IPS DF 4.7 (cell line): Measurements from ENCODE around the gene VRK3.
"Not testable (repeated sequence)": the region's sequence is repeated elsewhere in the genome, so short reads cannot be mapped to it uniquely, and the experiment has no call there.

Experiments
- DNase-seq: peaks from one replicate; pipeline ENCODE4 v3.0.0-alpha.2; 2013; ENCODE audit warnings: low spot score; ENCODE audit errors: extremely low read depth

The VRK3 gene, protein sequence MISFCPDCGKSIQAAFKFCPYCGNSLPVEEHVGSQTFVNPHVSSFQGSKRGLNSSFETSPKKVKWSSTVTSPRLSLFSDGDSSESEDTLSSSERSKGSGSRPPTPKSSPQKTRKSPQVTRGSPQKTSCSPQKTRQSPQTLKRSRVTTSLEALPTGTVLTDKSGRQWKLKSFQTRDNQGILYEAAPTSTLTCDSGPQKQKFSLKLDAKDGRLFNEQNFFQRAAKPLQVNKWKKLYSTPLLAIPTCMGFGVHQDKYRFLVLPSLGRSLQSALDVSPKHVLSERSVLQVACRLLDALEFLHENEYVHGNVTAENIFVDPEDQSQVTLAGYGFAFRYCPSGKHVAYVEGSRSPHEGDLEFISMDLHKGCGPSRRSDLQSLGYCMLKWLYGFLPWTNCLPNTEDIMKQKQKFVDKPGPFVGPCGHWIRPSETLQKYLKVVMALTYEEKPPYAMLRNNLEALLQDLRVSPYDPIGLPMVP

DNA sequence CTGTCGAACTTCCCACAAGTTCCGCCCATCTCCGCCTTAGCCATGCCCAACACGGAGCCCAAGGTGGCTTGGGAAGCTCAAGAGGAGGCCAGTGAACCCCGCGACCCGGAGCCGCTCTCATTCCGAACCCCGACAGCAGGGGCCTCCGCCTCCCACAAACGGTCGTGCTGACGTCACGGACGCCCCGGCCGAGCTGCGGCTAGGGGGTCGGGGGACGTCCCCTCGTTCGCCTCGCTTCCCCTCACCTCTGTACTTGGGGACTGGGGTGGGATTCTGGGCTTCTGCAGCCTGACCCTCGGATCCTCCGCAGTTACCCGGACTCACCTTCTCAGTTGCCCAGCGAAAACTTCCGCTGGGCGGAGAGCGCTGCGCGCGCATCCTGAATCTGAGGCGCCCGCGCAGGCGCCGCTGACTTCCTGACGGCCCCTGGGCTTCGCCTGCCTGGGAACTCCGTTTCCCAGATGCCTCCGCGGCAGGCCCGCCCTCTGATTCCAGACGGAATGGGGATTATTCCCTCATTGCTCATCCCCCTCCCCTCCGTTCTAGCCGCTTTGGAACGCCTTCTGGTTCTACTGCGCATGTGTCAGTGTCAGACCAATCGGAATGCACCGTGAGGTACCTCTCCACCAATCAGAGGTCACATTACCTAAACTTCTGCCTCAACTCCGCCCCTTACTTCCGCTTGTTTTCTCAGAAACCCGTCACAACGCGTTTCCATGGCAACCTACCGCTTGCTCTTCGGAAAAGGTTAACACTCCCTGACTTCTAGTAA is at the start of gene VRK3:
TSS of gene VRK3 (minus strand) at position 351 of the 772 bp plus-strand sequence. CDS start 9,210 bp downstream, outside the sequence.
- DNase-seq: peak; percentile 99

DNA sequence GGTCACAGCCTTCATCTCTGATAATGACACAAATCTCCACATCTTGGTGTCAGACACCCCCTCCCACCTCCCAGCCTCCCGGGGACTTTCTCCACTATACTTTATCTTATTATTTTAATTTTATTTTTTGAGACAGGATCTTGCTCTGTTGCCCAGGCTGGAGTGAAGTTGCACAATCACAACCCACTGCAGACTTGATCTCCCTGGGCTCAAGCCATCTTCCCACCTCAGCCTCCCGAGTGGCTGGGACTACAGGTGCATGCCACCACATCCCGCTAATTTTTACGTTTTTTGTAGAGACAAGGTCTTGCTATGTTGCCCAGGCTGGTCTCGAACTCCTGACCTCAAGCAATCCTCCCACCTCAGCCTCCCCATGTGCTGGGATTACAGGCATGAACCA is 43.2 kb upstream of the VRK3 start:
- not testable (repeated sequence) for DNase-seq

DNA sequence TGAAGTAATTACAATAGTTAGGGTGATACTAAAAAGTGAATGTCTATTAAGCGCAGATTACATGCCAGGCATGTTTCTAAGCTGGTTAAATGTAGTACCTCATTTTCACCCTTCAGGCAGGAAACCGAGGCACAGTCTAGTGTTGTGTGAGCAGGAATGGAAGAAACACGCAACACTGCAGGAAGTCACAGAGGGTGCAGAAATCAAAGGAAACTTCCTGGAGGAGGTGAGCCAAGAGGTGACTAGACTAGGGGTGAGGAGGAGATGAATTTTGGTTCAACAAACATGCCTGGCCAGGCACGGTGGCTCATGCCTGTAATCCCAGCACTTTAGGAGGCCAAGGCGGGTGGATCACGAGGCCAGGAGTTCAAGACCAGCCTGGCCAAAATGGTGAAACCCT is 42.4 kb upstream of the VRK3 start:
- DNase-seq: no peak

DNA sequence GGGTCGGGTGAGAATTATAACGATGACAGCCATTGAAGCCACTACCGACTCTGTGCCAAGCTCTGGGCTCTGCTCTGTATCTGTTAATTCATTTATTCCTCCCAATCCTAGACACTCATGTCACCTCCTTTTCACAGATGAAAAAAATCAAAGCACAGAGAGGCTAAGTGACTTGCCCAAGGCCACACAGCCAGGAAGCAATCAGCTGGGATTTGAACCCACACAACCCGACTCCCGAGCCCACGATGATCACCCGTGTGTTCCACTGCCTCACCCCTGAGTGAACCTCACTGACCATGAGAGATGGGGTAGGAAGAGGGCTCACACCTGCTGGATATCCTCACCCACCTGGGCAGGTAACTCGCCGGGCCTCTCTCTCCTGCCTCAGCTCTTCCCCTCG is 40.8 kb upstream of the VRK3 start:
- no peak for DNase-seq

DNA sequence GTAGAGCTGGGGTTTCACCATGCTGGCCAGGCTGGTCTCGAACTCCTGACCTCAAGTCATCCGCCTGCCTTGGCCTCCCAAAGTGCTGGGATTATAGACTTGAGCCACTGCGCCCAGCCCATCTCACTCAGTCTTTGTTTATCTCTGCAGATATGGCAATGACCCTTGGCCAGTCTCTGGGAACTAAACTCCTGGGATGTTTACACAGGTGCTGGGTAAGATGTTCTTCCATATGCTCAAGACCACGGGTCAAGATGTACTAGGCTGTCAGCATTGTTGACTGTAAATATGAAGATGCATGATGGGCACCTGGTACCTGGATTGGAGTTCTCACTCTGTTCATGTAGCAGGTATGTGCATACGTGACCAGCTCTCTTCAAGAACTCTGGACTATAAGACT is 36.5 kb upstream of the VRK3 start:
- DNase-seq: no peak

DNA sequence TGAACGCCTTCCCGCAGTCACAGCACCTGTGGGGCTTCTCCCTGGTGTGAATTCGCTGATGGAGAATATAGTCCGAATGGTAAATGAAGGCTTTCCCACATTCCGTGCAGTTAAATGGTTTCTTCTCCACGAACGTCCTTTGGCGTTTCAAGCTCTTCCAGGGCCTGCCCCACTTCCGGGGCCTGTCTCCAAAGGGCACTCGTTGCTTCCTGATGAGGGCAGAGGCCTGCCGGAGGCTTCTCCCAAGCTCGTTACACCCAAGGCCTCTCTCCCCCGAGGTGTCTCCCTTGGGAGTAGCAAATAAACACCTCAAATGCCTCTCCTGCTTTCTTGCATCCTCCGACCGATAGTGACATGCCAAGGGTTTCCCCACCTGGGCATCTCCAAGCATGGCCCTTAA is 34.9 kb upstream of the VRK3 start:
- DNase-seq: no peak

DNA sequence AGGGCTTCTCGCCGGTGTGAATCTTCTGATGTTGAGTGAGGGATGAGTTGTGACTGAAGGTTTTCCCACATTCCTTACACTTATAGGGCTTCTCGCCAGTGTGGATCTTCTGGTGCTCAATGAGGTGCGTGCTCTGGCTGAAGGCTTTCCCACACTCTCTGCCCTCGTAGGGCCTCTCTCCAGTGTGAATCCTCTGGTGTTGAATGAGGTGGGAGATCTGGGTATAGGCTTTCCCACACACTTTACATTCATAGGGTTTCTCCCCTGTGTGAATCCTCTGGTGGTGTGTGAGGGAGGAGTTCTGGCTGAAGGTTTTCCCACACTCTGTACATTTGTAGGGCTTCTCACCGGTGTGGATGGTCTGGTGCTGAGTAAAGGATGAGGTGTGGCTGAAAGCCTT is 33.9 kb upstream of the VRK3 start:
- DNase-seq: no peak

DNA sequence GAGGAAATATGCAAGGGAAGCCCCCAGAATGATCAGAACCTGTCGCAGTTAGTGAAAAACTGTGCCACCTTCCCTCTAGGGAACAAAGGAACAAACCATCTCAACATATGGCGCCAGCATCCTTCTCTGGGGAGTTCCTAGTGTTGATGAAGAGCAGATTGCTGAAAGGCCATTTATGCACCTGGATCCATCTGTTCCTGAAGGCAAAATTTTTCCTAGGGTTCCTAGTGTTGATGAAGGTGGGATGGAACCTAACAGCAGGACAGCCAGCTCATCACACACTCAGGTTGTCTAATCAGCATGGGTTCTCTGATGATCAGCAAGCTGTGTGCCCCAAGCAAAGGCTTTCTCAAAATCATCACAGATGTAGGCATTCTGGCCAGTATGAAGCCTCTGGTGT is 33.3 kb upstream of the VRK3 start:
- no peak for DNase-seq

DNA sequence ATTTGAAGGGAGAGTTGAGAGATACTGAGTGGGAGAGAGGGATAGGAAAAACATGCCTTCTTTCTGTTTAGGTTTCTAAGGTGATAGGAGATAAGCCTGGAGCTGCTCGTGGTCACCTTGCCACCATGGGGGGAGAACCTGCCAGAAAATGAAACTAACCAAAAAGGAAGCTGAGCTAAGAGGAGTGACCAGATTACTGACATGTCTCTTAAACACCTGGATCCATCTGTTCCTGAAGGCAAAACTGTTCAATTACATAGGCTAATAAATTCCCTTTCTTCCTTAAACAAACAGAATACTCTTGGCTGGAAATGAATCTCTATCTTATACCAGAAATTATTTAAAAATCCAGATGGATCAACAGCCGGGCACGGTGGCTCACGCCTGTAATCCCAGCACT is 27.9 kb upstream of the VRK3 start:
- no peak for DNase-seq

DNA sequence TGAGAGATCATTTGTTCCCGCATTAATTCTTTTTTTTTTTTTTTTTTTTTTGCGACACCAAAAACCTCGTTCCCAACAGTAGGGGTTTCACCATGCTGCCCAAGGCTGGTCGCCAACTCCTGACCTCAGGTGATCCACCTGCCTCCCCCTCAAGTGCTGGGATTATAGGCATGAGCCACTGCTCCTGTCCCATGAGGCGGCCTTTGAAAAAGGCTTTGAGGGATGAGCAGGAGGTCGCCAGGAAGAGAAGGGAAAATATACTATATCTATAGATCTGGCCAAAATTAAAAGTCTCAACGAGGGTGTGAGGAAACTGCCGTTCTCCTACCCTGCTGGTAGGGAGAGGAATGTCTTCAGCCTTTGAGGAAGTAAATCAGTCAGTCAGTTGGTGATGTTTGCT is 26.8 kb upstream of the VRK3 start:
- no peak for DNase-seq

DNA sequence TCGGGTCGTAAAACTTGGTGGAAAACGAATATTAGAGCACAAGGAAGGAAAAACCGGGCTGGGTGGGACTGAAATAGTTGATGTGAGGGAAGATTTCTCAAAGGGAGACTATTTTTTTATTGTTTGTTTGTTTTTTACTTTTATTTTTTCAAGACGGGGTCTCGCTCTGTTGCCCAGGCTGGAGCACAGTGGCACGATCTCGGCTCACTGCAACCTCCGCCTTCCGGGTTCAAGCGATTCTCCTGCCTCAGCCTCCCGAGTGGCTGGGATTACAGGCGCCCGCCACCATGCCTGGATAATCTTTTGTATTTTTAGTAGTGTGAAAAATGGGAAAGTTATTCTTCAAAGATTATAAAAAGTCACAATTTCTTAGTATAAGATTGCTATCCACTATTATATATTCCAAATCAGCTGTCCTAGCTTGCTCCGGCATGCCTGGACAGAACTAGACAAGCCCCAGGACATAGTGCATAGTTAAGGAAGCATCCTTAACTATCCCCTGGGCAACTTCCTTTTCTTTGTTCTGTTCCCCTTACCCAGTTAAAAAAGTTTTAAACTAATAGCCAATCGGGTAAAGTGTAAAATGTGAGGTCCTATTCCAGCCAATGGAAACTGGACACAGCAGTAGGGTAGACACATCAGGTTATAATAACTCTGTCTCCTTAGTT is 26.2 kb upstream of the VRK3 start:
- DNase-seq: not testable (repeated sequence)

DNA sequence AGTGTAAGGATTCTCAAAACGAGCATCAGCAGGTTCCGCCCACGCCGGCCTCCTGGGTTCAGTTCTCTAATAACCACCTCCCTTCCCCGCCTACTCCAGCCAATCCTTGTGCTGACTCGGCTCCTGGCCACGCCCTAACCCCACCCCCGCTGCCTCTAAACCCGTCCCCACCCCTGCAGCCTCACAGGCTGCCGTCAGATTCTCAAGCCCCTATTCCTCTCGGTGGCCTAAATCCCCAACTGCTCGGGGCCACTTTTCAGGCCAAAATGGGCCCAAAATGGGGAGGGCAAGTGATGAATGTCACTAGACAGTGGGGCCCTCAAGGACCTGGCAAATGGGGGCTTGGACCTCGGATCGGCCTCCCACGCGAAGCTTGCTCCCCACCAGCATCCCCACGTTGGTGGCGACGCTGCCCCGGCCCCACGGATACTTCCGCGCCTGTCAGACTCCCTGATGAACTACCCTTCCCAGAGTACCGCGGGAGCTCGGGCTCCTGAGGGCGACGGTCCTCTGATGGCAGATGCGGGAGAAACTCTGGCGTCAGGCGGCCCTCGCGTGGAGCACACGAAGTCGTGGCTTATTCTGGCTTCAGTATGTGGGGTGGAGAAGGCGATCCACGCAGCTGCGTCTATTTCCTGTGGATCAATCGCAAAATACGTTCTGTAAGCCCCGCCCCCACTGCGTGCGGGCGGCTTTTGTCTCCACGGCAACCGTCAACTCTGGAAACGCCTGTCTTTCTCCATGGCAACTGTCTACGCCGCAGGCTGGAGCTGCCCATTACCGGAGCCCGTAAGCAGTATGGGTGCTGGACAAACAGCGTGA is 25.4 kb upstream of the VRK3 start:
- no peak for DNase-seq

DNA sequence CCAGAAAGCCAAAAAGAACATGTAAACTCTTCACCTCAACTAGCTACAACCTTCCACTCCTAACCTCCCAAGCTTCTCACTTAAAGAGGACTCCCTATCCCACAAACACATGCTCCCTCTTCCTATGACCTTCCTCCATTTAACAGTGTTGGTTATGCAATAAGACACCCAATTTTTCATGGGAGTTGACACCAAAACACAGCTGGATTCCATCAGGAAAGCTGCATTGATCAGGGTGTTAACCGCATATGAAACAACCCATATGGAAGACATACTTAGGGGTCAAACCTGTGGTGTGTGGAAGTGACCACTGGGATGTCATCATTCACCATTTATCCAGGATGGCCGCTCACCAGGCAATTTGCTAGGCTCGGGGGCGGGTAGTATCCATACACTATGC is 22.5 kb upstream of the VRK3 start:
- no peak for DNase-seq

DNA sequence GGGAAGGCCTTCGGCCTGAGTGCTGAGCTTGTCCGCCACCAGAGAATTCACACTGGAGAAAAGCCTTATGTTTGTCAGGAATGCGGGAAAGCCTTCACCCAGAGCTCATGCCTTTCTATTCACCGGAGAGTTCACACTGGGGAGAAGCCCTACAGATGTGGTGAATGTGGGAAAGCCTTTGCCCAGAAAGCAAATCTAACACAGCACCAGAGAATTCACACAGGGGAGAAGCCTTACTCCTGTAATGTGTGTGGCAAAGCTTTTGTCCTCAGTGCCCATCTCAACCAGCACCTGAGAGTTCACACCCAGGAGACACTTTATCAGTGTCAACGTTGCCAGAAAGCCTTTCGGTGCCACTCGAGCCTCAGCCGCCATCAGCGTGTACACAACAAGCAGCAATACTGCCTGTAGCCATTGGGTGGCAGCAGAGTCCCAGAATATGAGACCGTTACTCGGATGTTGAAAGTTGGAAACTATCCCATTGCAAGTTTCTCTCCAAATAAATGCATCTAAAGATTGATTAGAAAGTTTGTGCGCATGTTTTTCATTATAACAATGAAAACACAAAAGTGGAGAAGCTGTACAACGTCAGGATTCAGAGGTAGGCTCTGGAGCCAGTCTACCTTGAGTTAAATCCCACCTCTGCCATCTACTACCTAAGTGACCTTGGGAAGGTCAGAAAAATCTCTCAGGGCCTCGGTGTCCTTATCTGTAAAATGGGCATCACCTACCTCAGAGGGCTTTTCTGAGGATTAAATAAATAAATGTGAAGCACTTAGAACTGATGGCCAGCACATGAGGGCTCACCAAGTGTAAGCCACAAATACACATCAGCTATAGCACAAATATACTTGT is 21.7 kb upstream of the VRK3 start:
- DNase-seq: peak; percentile 49

DNA sequence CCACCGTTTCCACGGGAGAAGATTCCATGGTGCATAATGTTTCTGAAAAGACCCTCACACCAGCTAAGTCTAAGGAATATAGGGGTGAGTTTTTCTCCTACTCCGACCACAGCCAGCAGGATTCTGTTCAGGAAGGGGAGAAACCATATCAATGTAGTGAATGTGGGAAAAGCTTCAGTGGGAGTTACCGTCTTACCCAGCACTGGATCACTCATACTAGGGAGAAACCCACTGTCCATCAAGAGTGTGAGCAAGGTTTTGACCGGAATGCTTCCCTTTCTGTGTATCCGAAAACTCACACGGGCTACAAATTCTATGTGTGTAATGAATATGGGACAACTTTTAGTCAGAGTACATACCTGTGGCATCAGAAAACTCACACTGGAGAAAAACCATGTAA is 19.8 kb upstream of the VRK3 start:
- DNase-seq: no peak

DNA sequence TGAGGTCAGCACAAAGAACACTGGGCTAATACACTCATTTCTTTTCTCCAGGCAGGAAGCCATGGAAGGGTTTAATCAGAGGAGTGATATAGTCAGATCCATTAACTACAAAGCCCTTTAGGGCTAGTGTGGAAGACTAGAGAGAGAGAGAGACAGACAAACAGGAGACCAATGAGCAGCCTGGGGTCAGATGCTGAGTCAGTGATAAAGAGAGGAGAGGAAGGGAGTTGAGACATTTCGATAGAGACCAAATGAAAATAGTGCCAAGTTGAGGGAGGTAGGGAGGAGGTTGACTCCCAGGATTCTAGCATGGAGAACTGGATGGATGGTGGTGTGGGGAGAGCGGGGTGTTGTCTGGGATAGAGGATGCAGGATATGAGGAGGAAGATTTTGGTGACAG is 18.8 kb upstream of the VRK3 start:
- no peak for DNase-seq

DNA sequence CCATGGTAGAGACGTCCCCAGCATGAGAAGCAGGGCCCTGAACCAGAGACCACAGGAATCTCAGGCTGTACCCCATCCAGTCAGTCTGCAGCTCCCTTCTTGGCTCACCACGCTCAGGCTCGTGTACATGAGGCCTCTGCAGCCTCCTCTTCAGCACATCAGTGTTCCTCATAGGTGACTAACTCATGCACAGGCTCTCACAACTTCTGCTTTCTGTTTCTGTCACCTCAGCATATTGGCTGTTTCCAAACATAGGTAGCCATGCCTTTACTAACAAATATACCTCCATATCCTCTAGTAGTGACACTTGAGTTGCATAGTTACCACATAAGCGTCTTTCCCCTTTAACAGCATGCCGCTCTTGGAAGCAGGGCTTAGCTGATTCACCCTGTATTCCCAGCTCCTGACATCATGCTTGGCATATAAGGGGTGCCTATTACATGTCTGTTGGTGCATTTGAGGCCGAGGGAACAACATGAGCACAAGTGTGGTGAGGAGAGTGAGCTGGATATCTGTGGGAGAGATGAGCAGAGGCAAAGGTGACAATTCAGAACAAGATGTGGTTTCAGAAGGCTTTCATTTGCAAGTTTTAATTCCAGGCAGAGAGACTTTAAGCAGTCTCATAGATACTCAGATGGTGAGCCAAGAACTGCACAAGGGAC is 17.3 kb upstream of the VRK3 start:
- DNase-seq: no peak

DNA sequence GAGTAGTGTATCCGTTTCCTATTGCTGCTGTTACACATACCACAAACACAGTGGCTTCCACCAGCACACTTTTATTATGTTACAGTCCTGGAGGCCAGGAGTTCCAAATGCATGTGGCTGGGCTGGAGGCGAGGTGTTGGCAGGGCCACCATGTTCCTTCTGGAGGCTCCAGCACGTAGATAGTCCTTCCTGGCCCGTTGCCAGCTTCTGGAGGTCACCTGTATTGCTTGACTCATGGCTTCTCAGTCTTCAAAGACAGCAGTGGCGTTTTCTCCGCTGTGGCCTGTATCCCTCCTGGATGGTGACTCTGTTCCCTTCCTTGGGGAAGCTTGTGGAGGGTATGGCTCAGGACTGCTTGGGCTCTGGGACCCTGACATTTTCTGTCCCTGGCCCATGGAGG is 15.8 kb upstream of the VRK3 start:
- DNase-seq: no peak

DNA sequence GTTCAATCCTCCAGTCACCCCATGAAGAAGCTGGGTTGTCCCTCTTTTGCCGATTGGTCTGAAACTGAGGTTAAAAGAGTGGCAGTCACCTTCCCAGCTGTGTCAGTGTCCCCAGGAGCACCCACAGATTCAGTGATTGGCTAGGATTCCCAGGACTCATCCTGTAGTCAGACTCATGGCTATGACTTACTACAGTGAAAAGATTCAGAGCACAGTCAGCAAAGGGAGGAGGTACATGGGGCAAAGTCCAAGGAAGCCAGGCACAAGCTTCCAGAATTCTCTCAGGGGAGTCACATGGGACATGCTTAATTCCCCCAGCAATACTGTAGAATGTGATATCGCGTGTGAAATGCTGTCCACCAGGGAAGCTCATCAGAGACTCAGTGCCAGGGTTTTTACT is 14.8 kb upstream of the VRK3 start:
- DNase-seq: no peak

DNA sequence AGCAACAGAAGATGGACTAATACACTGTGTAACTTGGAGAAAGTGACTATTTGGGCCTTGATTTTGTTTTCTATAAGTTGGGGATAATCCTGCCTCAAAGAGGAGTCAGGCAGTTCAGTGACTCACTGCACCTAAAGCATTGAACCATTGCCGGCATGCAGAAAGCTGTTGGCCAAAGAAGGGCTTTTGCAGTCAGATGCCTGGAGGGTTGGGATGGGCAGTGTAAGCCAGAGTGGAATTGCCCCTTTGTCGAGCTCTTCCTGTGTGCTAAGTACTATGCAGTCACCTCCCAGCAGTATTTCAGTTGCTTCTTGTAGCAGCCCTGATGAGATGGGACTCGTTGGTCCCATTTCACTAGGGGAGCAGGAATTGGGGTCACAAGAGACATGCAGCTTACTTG is 11.7 kb upstream of the VRK3 start:
- no peak for DNase-seq
